PC-9 (cell line): ENCODE data around the gene SH2D1B. TPM values are rescaled to one million over a fixed set of nuclear protein-coding genes. Genes with fewer than 3 reads are reported as not detected.

Experiments
- BruUV-seq: library from RNA; stranded (reverse); fragments of 400-500 nt; replicated peaks from 2 replicates; lab custom pipeline; 2021; lab: Mats Ljungman, UMichigan
- CTCF ChIA-PET: fragments of 300-600 bp; sonication (Branson Sonifier 250); formaldehyde crosslinking; loops from one replicate; lab custom pipeline; 2022; ENCODE audit warnings: antibody characterized with exemption; lab: Charles Lee
- POLR2A ChIA-PET: fragments of 300-600 bp; sonication (Branson Sonifier 250); formaldehyde crosslinking; loops from one replicate; lab custom pipeline; 2022; ENCODE audit warnings: antibody characterized with exemption; ENCODE audit not compliant: unreplicated experiment; lab: Charles Lee
- DNase-seq, 2 experiments: peaks; one replicate each; pipeline versions ENCODE4 v3.0.0 to v3.0.0-alpha.2; 2015 to 2022; ENCODE audit warnings: mixed read lengths in 1 of 2
- H2AFZ ChIP-seq: fragments of 200-600 bp; sonication (generic); 2 replicates; pipeline ENCODE4 v1.8.1; 2017; ENCODE audit warnings: antibody characterized with exemption
- H3F3A ChIP-seq: fragments of 200-600 bp; sonication (generic); 2 replicates; pipeline ENCODE4 v1.8.1; 2017; ENCODE audit warnings: antibody characterized with exemption, mild to moderate bottlenecking, low read depth; ENCODE audit not compliant: insufficient read depth
- H3K27ac ChIP-seq: fragments of 200-600 bp; sonication (generic); 2 replicates; pipeline ENCODE4 v1.6.1; 2016; ENCODE audit warnings: mixed run types
- H3K27me3 ChIP-seq: fragments of 200-600 bp; sonication (generic); 2 replicates; pipeline ENCODE4 v1.6.1; 2016; ENCODE audit warnings: low read depth, mixed run types; ENCODE audit not compliant: insufficient read depth
- H3K36me3 ChIP-seq: fragments of 200-600 bp; sonication (generic); 2 replicates; pipeline ENCODE4 v1.6.1; 2016; ENCODE audit warnings: low read depth, mixed run types
- H3K4me1 ChIP-seq: fragments of 200-600 bp; sonication (generic); replicated peaks from 2 replicates; pipeline ENCODE4 v1.6.1; 2016; ENCODE audit warnings: mixed run types; ENCODE audit not compliant: insufficient read depth
- H3K4me2 ChIP-seq: fragments of 200-600 bp; sonication (generic); 2 replicates; pipeline ENCODE4 v1.6.1; 2017; ENCODE audit warnings: mixed run types
- H3K4me3 ChIP-seq: fragments of 200-600 bp; sonication (generic); 2 replicates; pipeline ENCODE4 v1.6.1; 2016; ENCODE audit warnings: mixed run types
- H3K79me2 ChIP-seq: fragments of 200-600 bp; sonication (generic); 2 replicates; pipeline ENCODE4 v1.6.1; 2017; ENCODE audit warnings: low read depth, mixed run types
- H3K9me2 ChIP-seq: fragments of 200-600 bp; sonication (generic); 2 replicates; pipeline ENCODE4 v1.8.1; 2017; ENCODE audit warnings: mild to moderate bottlenecking; ENCODE audit not compliant: insufficient read depth
- H3K9me3 ChIP-seq: fragments of 200-600 bp; sonication (generic); 2 replicates; pipeline ENCODE4 v1.8.1; 2016; ENCODE audit warnings: low read depth; ENCODE audit not compliant: insufficient read depth
- H4K20me1 ChIP-seq: fragments of 200-600 bp; sonication (generic); 2 replicates; pipeline ENCODE4 v1.8.1; 2017; ENCODE audit not compliant: insufficient read depth
- CTCF ChIP-seq: fragments of 200-600 bp; sonication (generic); conservative IDR thresholded peaks from 2 replicates; pipeline ENCODE4 v1.6.1; 2017; ENCODE audit warnings: mixed run types, antibody characterized with exemption, mild to moderate bottlenecking, moderate library complexity
- EZH2 ChIP-seq: fragments of 200-600 bp; sonication (generic); IDR thresholded peaks from 2 replicates; pipeline ENCODE4 v1.8.0; 2017; ENCODE audit warnings: antibody characterized with exemption, low read depth
- intact Hi-C: fragments of 100-400 bp; cut with micrococcal nuclease; formaldehyde crosslinking; loops from one replicate; pipeline ENCODE4 v1.10.0; 2022; ENCODE audit not compliant: unreplicated experiment
- total RNA-seq: library from RNA; stranded (reverse); gene quantifications from 2 replicates; pipeline ENCODE4 v1.2.3, GENCODE V29; 2021

Gene SH2D1B
- total RNA-seq, 1 experiment from 2014 or later, result not detected

- Histone ChIP-seq H2AFZ (no peak overlapping the region), H3K4me3 (no peak overlapping the region), H3K4me2 (no peak overlapping the region), H3K79me2 (no peaks in the 10 kb centered on the region), H3K9me3 (no peaks in the 10 kb centered on the region), H3K9me2 (no peaks in the 10 kb centered on the region), H3K36me3 (no peaks in the 10 kb centered on the region; the same call in 1 of the 2 replicates), H4K20me1 (no peaks in the 10 kb centered on the region), H3F3A (no peaks in the 10 kb centered on the region), H3K27ac (no peak overlapping the region), H3K27me3 (no peaks in the 10 kb centered on the region), H3K4me1 (no peaks in the 10 kb centered on the region)
- BruUV-seq, result no TSS peak
- CTCF ChIA-PET, result no interaction called here
- DNase-seq, result no peak
- TF ChIP-seq EZH2, result no peak
- no peak for TF ChIP-seq CTCF
- POLR2A ChIA-PET, result no interaction called here
- intact Hi-C loops, result no loop called here
Observed at GRCh38 chr1:162365284-162366020, 46.5 kb downstream of the SH2D1B start.

- H2AFZ ChIP-seq, result no peak overlapping the region
- DNase-seq, result no peak
- intact Hi-C loops, result no loop called here
- TF ChIP-seq CTCF, result no peak
- no peak for TF ChIP-seq EZH2
- no peaks in the 10 kb centered on the region for H4K20me1 ChIP-seq
- no peak overlapping the region for H3K27ac ChIP-seq
- H3K4me3 ChIP-seq, result no peak overlapping the region
- H3K36me3 ChIP-seq, result no peaks in the 10 kb centered on the region; the same call in 1 of the 2 replicates
- H3K4me2 ChIP-seq, result no peak overlapping the region
- no peaks in the 10 kb centered on the region for H3K9me2 ChIP-seq
- H3K9me3 ChIP-seq, result no peaks in the 10 kb centered on the region
- CTCF ChIA-PET, result no interaction called here
- H3K4me1 ChIP-seq, result no peaks in the 10 kb centered on the region
- H3K27me3 ChIP-seq, result no peaks in the 10 kb centered on the region
- H3K79me2 ChIP-seq, result no peaks in the 10 kb centered on the region
- BruUV-seq, result no TSS peak
- POLR2A ChIA-PET, result no interaction called here
- no peaks in the 10 kb centered on the region for H3F3A ChIP-seq
Observed at GRCh38 chr1:162364498-162364897, 47.4 kb downstream of the SH2D1B start.

- ChIA-PET POLR2A (no interaction called here), CTCF (no interaction called here)
- no peak for TF ChIP-seq CTCF
- no peak for TF ChIP-seq EZH2
- Histone ChIP-seq H3K4me2 (no peak overlapping the region), H3K27me3 (no peaks in the 10 kb centered on the region), H3K79me2 (no peaks in the 10 kb centered on the region), H2AFZ (no peak overlapping the region), H4K20me1 (no peaks in the 10 kb centered on the region), H3K27ac (no peak overlapping the region), H3K9me2 (no peaks in the 10 kb centered on the region), H3F3A (no peaks in the 10 kb centered on the region), H3K4me1 (no peaks in the 10 kb centered on the region), H3K9me3 (no peaks in the 10 kb centered on the region), H3K4me3 (no peak overlapping the region), H3K36me3 (no peaks in the 10 kb centered on the region; the same call in 1 of the 2 replicates)
- no peak for DNase-seq
- intact Hi-C loops, result no loop called here
- no TSS peak for BruUV-seq
Observed at GRCh38 chr1:162363823-162364222, 48.1 kb downstream of the SH2D1B start.
